Nephron progenitor cell (in vitro differentiated cells): ENCODE data around the gene PRDM16.

Source experiments
- DNase-seq: peaks from one replicate; pipeline ENCODE4 v3.0.0; 2021
- H3K27ac Mint-ChIP-seq: 2 replicates; pipeline ENCODE4 v1.8.0; 2021; ENCODE audit warnings: mild to moderate bottlenecking, moderate library complexity, mixed read lengths
- H3K27me3 Mint-ChIP-seq: 2 replicates; pipeline ENCODE4 v1.8.0; 2021; ENCODE audit warnings: mild to moderate bottlenecking, low read depth, mixed read lengths; ENCODE audit not compliant: poor library complexity
- H3K36me3 Mint-ChIP-seq: 2 replicates; pipeline ENCODE4 v1.8.0; 2021; ENCODE audit warnings: low read depth, mixed read lengths
- H3K4me1 Mint-ChIP-seq: 2 replicates; pipeline ENCODE4 v1.8.0; 2021; ENCODE audit warnings: mixed read lengths
- H3K4me3 Mint-ChIP-seq: 2 replicates; pipeline ENCODE4 v1.8.0; 2021; ENCODE audit warnings: mild to moderate bottlenecking, moderate library complexity, mixed read lengths
- H3K9me3 Mint-ChIP-seq: 2 replicates; pipeline ENCODE4 v1.8.0; 2021; ENCODE audit warnings: mild to moderate bottlenecking, moderate library complexity, mixed read lengths
- CTCF ChIP-seq: fragments of 200-600 bp; sonication (generic); IDR thresholded peaks from 2 replicates; pipeline ENCODE4 v1.5.0; 2021; ENCODE audit warnings: antibody characterized with exemption

Gene PRDM16

GRCh38 chr1:3264456-3264855, 195.5 kb downstream of the PRDM16 start:
- H3K4me3 Mint-ChIP-seq = no peak overlapping the region
- no peak for DNase-seq
- H3K36me3 Mint-ChIP-seq = no peaks in the 10 kb centered on the region
- peaks cover 24% of the 10 kb centered on the region for H3K4me1 Mint-ChIP-seq
- H3K27ac Mint-ChIP-seq = no peak overlapping the region
- H3K27me3 Mint-ChIP-seq = peaks cover 79% of the 10 kb centered on the region
- peaks cover 10% of the 10 kb centered on the region for H3K9me3 Mint-ChIP-seq
- no peak for TF ChIP-seq CTCF

GRCh38 chr1:3265835-3266805, 197.1 kb downstream of the PRDM16 start:
- Mint-ChIP-seq H3K27me3 (peaks cover 82% of the 10 kb centered on the region), H3K27ac (no peak overlapping the region), H3K4me1 (peaks cover 24% of the 10 kb centered on the region), H3K9me3 (peaks cover 6% of the 10 kb centered on the region), H3K4me3 (no peak overlapping the region), H3K36me3 (no peaks in the 10 kb centered on the region)
- DNase-seq = no peak
- no peak for TF ChIP-seq CTCF

- DNase-seq = no peak
- no peak for TF ChIP-seq CTCF
- peaks cover 24% of the 10 kb centered on the region for H3K4me1 Mint-ChIP-seq
- no peaks in the 10 kb centered on the region for H3K36me3 Mint-ChIP-seq
- H3K27me3 Mint-ChIP-seq = peaks cover 82% of the 10 kb centered on the region
- H3K9me3 Mint-ChIP-seq = peaks cover 6% of the 10 kb centered on the region
- peak overlapping the region; percentile 36 for H3K27ac Mint-ChIP-seq
- H3K4me3 Mint-ChIP-seq = no peak overlapping the region
Observed at GRCh38 chr1:3266870-3267549, 198.0 kb downstream of the PRDM16 start.

GRCh38 chr1:3267550-3268270, 198.7 kb downstream of the PRDM16 start:
- TF ChIP-seq CTCF = no peak
- Mint-ChIP-seq H3K4me1 (peaks cover 24% of the 10 kb centered on the region), H3K36me3 (no peaks in the 10 kb centered on the region), H3K9me3 (peaks cover 6% of the 10 kb centered on the region), H3K4me3 (no peak overlapping the region), H3K27ac (no peak overlapping the region), H3K27me3 (peaks cover 83% of the 10 kb centered on the region)
- DNase-seq = no peak

GRCh38 chr1:3268281-3268680, 199.3 kb downstream of the PRDM16 start:
- H3K4me1 Mint-ChIP-seq = peaks cover 24% of the 10 kb centered on the region
- H3K27me3 Mint-ChIP-seq = peaks cover 87% of the 10 kb centered on the region
- TF ChIP-seq CTCF = no peak
- no peak overlapping the region for H3K4me3 Mint-ChIP-seq
- no peak for DNase-seq
- no peak overlapping the region for H3K27ac Mint-ChIP-seq
- H3K9me3 Mint-ChIP-seq = peaks cover 6% of the 10 kb centered on the region
- H3K36me3 Mint-ChIP-seq = no peaks in the 10 kb centered on the region
